ENCODE measurements around the gene EBP.

- no peak for TF ChIP-seq CTCF (IDR thresholded peaks at IDR 0.05; ENCODE audit: insufficient read depth, low read depth, low read length)
- no peak for TF ChIP-seq EZH2 (IDR thresholded peaks at IDR 0.05; ENCODE audit: insufficient read depth, low read length)
Measured at GRCh38 chrX:48531358-48531959, 9.9 kb downstream of the EBP start.
